DND-41 (cell line): ENCODE measurements around the gene FOLR2.

Source experiments
- ATAC-seq: fragments of 200-7000 bp; cut with Tn5 transposase; 3 replicates; pipeline ENCODE4 v1.9.1; 2021; ENCODE audit warnings: low read depth; ENCODE audit not compliant: insufficient read depth
- DNase-seq: peaks from one replicate; pipeline ENCODE4 v3.0.0-alpha.2; 2020
- H2AFZ ChIP-seq: 2 replicates; pipeline ENCODE4 v1.6.0; 2012; ENCODE audit warnings: low read depth, low read length
- H3K27ac ChIP-seq: 2 replicates; pipeline ENCODE4 v1.5.1; 2012; ENCODE audit warnings: low read length, inconsistent platforms
- H3K27me3 ChIP-seq: fragments of 200-600 bp; sonication (generic); 2 replicates; pipeline ENCODE4 v1.6.0; 2012; ENCODE audit warnings: low read length, mild to moderate bottlenecking, inconsistent platforms; ENCODE audit not compliant: insufficient read depth, poor library complexity
- H3K36me3 ChIP-seq: 2 replicates; pipeline ENCODE4 v1.5.1; 2012; ENCODE audit warnings: low read length, inconsistent platforms; ENCODE audit not compliant: insufficient read depth
- H3K4me1 ChIP-seq: 2 replicates; pipeline ENCODE4 v1.5.1; 2012; ENCODE audit warnings: mild to moderate bottlenecking, low read length; ENCODE audit not compliant: insufficient read depth
- H3K4me2 ChIP-seq: 2 replicates; pipeline ENCODE4 v1.6.0; 2012; ENCODE audit warnings: mild to moderate bottlenecking, moderate library complexity, low read length, inconsistent platforms; ENCODE audit not compliant: insufficient read depth
- H3K4me3 ChIP-seq, 2 experiments: fragments of 200-600 bp in 1 of 2; shearing (Covaris generic) in 1 of 2; 2 replicates each; pipeline ENCODE4 v1.5.1; 2012 to 2016; ENCODE audit warnings: inconsistent platforms in 2 of 2, low read length in 2 of 2, mild to moderate bottlenecking in 2 of 2, low read depth in 1 of 2, moderate library complexity in 1 of 2
- H3K79me2 ChIP-seq: 2 replicates; pipeline ENCODE4 v1.6.0; 2012; ENCODE audit warnings: low read length, inconsistent platforms; ENCODE audit not compliant: insufficient read depth
- H3K9ac ChIP-seq: 2 replicates; pipeline ENCODE4 v1.6.0; 2012; ENCODE audit warnings: low read depth, mild to moderate bottlenecking, inconsistent platforms, low read length, moderate library complexity
- H3K9me3 ChIP-seq: 2 replicates; pipeline ENCODE4 v1.5.1; 2012; ENCODE audit warnings: low read length, moderate library complexity, mild to moderate bottlenecking, inconsistent platforms; ENCODE audit not compliant: insufficient read depth, severe bottlenecking
- H4K20me1 ChIP-seq: 2 replicates; pipeline ENCODE4 v1.6.0; 2012; ENCODE audit warnings: low read length; ENCODE audit not compliant: insufficient read depth
- EZH2 ChIP-seq: IDR thresholded peaks from 3 replicates; pipeline ENCODE4 v1.6.1; 2012; ENCODE audit warnings: borderline replicate concordance, low read depth, mild to moderate bottlenecking, moderate library complexity, low read length, inconsistent platforms; ENCODE audit not compliant: severe bottlenecking
- TF ChIP-seq, protein P1 (sequence below): IDR thresholded peaks from 2 replicates; pipeline ENCODE4 v1.5.1; 2012; ENCODE audit warnings: borderline replicate concordance, low read length, moderate library complexity, mild to moderate bottlenecking; ENCODE audit not compliant: poor library complexity, severe bottlenecking; ENCODE audit errors: extremely low read depth

Gene FOLR2

DNA sequence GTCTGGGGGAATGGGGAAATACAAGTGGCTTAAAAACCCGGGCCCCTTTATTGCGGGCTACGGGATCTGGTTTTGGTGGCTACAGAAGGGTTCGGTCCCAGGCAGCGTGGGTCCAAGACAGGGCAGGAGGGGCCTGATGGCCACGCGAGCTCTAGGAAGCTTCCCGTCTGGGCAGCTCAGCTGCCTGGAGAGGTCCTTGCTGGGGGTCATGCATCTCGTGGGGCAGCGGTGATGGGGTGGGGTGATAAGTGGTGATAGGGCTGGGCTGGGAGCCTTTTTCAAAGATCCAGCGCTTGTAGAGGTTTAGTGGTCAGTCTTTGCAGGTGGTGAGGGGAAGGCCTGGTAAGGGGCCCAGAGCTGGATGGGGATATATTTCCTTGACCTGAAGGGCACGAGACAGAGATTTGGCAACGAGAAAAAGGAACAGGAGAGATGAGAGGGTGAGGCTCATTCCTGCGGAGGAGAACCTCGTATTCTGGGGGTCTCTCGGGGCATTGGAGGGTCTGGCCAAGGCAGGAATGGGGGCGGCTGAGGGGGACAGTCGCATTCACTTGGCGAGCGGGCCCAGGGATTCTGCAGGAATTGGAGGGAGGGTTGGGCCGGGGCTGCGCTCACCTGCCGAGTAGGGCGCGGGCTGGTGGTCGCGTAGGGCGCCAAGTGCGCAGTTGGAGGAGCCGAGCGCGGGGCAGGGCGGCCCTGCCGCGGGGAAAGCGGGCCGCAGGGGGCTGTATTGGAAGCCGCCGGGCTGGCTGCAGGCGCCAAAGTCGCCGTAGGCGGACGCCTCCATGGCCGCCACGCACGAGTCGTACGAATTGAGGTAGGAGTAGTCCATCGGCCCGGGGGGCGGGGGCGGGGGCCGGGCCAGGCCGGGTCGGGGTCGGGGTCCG is 26.8 kb downstream of the FOLR2 start:
- DNase-seq, result no peak
- Histone ChIP-seq H4K20me1 (peaks cover 2% of the 10 kb centered on the region; the same call in 1 of the 2 replicates), H3K27me3 (peaks cover 6% of the 10 kb centered on the region), H3K9me3 (no peaks in the 10 kb centered on the region), H2AFZ (no peak overlapping the region), H3K4me2 (no peak overlapping the region), H3K27ac (no peak overlapping the region), H3K4me1 (no peaks in the 10 kb centered on the region), H3K9ac (no peak overlapping the region), H3K4me3 (no peak overlapping the region), H3K36me3 (peaks cover 1% of the 10 kb centered on the region; the same call in 1 of the 2 replicates), H3K79me2 (no peaks in the 10 kb centered on the region)
- ATAC-seq, result no peak
- TF ChIP-seq EZH2, result no peak
- TF ChIP-seq, protein P1, sequence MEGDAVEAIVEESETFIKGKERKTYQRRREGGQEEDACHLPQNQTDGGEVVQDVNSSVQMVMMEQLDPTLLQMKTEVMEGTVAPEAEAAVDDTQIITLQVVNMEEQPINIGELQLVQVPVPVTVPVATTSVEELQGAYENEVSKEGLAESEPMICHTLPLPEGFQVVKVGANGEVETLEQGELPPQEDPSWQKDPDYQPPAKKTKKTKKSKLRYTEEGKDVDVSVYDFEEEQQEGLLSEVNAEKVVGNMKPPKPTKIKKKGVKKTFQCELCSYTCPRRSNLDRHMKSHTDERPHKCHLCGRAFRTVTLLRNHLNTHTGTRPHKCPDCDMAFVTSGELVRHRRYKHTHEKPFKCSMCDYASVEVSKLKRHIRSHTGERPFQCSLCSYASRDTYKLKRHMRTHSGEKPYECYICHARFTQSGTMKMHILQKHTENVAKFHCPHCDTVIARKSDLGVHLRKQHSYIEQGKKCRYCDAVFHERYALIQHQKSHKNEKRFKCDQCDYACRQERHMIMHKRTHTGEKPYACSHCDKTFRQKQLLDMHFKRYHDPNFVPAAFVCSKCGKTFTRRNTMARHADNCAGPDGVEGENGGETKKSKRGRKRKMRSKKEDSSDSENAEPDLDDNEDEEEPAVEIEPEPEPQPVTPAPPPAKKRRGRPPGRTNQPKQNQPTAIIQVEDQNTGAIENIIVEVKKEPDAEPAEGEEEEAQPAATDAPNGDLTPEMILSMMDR, result no peak

DNA sequence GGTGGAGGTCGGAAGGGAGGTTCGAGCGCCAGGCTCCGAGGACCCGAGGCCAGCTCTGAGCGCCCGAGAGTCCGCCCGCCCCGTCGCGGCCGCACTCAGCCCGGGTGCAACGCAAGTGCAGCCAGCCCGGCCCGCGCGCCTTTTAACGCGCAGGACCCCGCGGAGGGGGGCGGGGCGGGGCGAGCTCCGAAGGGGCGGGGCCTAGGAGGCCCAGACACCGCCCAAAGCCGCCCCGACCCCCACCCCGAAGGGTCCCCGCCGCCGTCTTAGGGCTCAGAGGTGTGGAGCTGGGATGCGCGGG is 27.4 kb downstream of the FOLR2 start, which contains the start of gene PHOX2A:
TSS of gene PHOX2A (minus strand) at position 117 of the 301 bp plus-strand sequence. CDS start 172 bp downstream, outside the sequence.
- DNase-seq (no peak), ATAC-seq (no peak)
- H3K36me3 ChIP-seq, result no peaks in the 10 kb centered on the region
- TF ChIP-seq, protein P1, result no peak
- no peak for TF ChIP-seq EZH2
- peaks cover 6% of the 10 kb centered on the region for H3K27me3 ChIP-seq
- H3K9me3 ChIP-seq, result no peaks in the 10 kb centered on the region
- no peak within 1 kb of the TSS for H3K4me2 ChIP-seq
- no peak within 1 kb of the TSS for H2AFZ ChIP-seq
- no peaks in the 10 kb centered on the region for H3K4me1 ChIP-seq
- no peak within 1 kb of the TSS for H3K9ac ChIP-seq
- no peak within 1 kb of the TSS for H3K27ac ChIP-seq
- no peak within 1 kb of the TSS for H3K4me3 ChIP-seq
- H3K79me2 ChIP-seq, result no peaks in the 10 kb centered on the region
- H4K20me1 ChIP-seq, result no peaks in the 10 kb centered on the region

DNA sequence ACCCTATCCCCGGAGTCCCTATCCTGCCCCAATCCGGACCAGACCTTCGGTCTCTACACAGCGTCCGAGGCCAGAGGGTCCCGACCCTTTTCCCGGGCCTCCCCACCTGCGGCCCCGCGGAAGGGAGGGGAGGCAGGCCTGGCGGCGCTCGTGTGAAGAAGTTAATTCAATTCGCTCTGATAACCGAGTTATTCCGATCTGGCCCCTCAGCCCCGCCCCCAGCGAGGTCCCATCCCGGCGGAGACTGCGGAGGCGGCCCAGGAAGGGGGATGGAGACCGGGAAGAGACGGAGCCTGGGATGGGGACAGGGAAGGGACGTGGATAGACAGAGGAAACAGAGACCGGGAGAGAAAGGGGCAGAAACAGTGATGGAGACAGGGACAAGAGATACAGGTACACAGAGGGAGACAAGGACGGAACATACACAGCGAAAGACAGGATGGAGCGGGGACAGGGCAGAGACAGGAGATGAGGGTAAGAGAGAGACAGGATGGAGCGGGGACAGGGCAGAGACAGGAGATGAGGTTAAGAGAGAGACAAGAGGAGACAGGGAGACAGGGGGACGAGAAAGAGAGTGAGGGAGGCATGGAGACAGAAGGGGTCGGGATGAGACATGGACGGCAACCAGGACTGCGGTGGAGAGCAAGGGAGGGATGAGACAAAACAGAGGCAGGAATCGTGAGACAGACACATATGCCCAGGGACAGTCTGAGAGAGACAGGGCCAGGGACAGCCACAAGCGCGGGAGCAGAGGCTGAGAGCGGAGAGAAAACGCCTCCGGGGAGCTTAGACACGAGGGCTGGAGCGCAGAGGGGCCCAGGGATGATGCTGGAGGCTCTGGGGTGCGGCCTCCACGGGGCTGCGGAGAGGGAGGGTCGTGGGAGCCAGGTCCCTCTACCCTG is 28.0 kb downstream of the FOLR2 start:
- Histone ChIP-seq H2AFZ (no peak overlapping the region), H3K36me3 (no peaks in the 10 kb centered on the region), H4K20me1 (no peaks in the 10 kb centered on the region), H3K27ac (no peak overlapping the region), H3K4me1 (no peaks in the 10 kb centered on the region), H3K4me3 (no peak overlapping the region), H3K9me3 (no peaks in the 10 kb centered on the region), H3K4me2 (no peak overlapping the region), H3K79me2 (no peaks in the 10 kb centered on the region), H3K9ac (no peak overlapping the region), H3K27me3 (peaks cover 6% of the 10 kb centered on the region)
- no peak for DNase-seq
- ATAC-seq, result no peak
- TF ChIP-seq, protein P1, result no peak
- TF ChIP-seq EZH2, result no peak
